Cardiac muscle cell (in vitro differentiated cells and primary cell): ENCODE data around the gene TMEM134. TPM values are rescaled to one million over a fixed set of nuclear protein-coding genes. Genes with fewer than 3 reads are reported as not detected.
"Not testable (repeated sequence)": the region's sequence is repeated elsewhere in the genome, so short reads cannot be mapped to it uniquely, and the experiment has no call there.

Experiments
- DNase-seq, 2 donors: peaks; one replicate each; pipeline versions ENCODE4 v3.0.0 to v3.0.0-alpha.2; 2010 to 2017; ENCODE audit warnings: low read depth in 1 of 2, low spot score in 1 of 2
- H3K27ac ChIP-seq: fragments of 200-600 bp; sonication (generic); 2 replicates; pipeline ENCODE4 v1.5.1; 2016
- H3K27me3 ChIP-seq: fragments of 200-600 bp; sonication (generic); 2 replicates; pipeline ENCODE4 v1.6.0; 2016; ENCODE audit warnings: control low read depth
- H3K36me3 ChIP-seq: fragments of 200-600 bp; sonication (generic); 2 replicates; pipeline ENCODE4 v1.5.1; 2016; ENCODE audit warnings: control low read depth
- H3K4me1 ChIP-seq: fragments of 200-600 bp; sonication (generic); 2 replicates; pipeline ENCODE4 v1.8.1; 2017; ENCODE audit warnings: low read depth, mild to moderate bottlenecking, mixed run types
- H3K4me3 ChIP-seq: fragments of 200-600 bp; sonication (generic); 2 replicates; pipeline ENCODE4 v1.5.1; 2016; ENCODE audit warnings: mild to moderate bottlenecking
- H3K9me3 ChIP-seq: fragments of 200-600 bp; sonication (generic); 2 replicates; pipeline ENCODE4 v1.5.1; 2017; ENCODE audit warnings: low read depth, mild to moderate bottlenecking, control low read depth
- CTCF ChIP-seq: IDR thresholded peaks from 2 replicates; pipeline ENCODE4 v1.5.1; 2012; ENCODE audit warnings: low read depth, mild to moderate bottlenecking, low read length
- polyA plus RNA-seq: library from polyadenylated mRNA; unstranded; fragments of >200 nt; fragmentation: Nextera tagmentation; extraction: Ambion mirVana; gene quantifications from 2 replicates; pipeline ENCODE4 v1.2.1, GENCODE V29; 2016
- total RNA-seq: library from RNA; depleted of rRNA; stranded (reverse); fragments of >200 nt; gene quantifications from 2 replicates; pipeline ENCODE4 v1.2.3, GENCODE V29; 2016

The TMEM134 gene
- total and polyA plus RNA-seq, 2 experiments from 2014 or later = 255 to 326 TPM

- H3K4me3 ChIP-seq = no peak overlapping the region
- no peaks in the 10 kb centered on the region for H3K4me1 ChIP-seq
- no peaks in the 10 kb centered on the region for H3K9me3 ChIP-seq
- H3K27me3 ChIP-seq = no peaks in the 10 kb centered on the region
- H3K36me3 ChIP-seq = peaks cover 8% of the 10 kb centered on the region
- no peak for DNase-seq
- no peak for TF ChIP-seq CTCF
- H3K27ac ChIP-seq = no peak overlapping the region
Observed at GRCh38 chr11:67489203-67489884, 20.3 kb upstream of the TMEM134 start.

- H3K9me3 ChIP-seq = no peaks in the 10 kb centered on the region
- DNase-seq = no peak
- no peak for TF ChIP-seq CTCF
- H3K27me3 ChIP-seq = no peaks in the 10 kb centered on the region
- peaks cover 3% of the 10 kb centered on the region for H3K36me3 ChIP-seq
- H3K27ac ChIP-seq = no peak overlapping the region
- no peak overlapping the region for H3K4me3 ChIP-seq
- no peaks in the 10 kb centered on the region for H3K4me1 ChIP-seq
Observed at GRCh38 chr11:67486481-67487195, 17.6 kb upstream of the TMEM134 start.

GRCh38 chr11:67485873-67486361, 16.9 kb upstream of the TMEM134 start:
- H3K4me1 ChIP-seq, H3K36me3 ChIP-seq, H3K27me3 ChIP-seq, H3K27ac ChIP-seq, H3K4me3 ChIP-seq, H3K9me3 ChIP-seq, DNase-seq: not testable (repeated sequence)

- Histone ChIP-seq H3K27me3 (no peaks in the 10 kb centered on the region), H3K27ac (no peak overlapping the region)
- no peak for TF ChIP-seq CTCF
Observed at GRCh38 chr11:67484847-67485311, 15.8 kb upstream of the TMEM134 start.

GRCh38 chr11:67483831-67484665, 15.0 kb upstream of the TMEM134 start:
- DNase-seq = no peak
- peak overlapping the region; percentile 37 for H3K4me3 ChIP-seq
- no peaks in the 10 kb centered on the region for H3K27me3 ChIP-seq
- no peaks in the 10 kb centered on the region for H3K4me1 ChIP-seq
- no peak for TF ChIP-seq CTCF
- H3K36me3 ChIP-seq = no peaks in the 10 kb centered on the region
- no peak overlapping the region for H3K27ac ChIP-seq
- H3K9me3 ChIP-seq = no peaks in the 10 kb centered on the region

More at GRCh38 chr11:67484847-67485311, 15.8 kb upstream of the TMEM134 start:
- no peaks in the 10 kb centered on the region for H3K9me3 ChIP-seq
- no peak overlapping the region for H3K4me3 ChIP-seq
- no peak for DNase-seq
- no peaks in the 10 kb centered on the region for H3K4me1 ChIP-seq
- no peaks in the 10 kb centered on the region for H3K36me3 ChIP-seq
